Pancreas (tissue), 10 donors: ENCODE data around the gene DPH5. TPM values are rescaled to one million over a fixed set of nuclear protein-coding genes. Genes with fewer than 3 reads are reported as not detected.

Experiments
- ATAC-seq, 4 donors: fragments of 200-7000 bp; cut with Tn5 transposase; one replicate each; pipeline versions ENCODE4 v1.8.0 to v1.9.1; 2020; ENCODE audit warnings: mild to moderate bottlenecking in 4 of 4, moderate library complexity in 4 of 4
- DNase-seq, 6 donors: peaks; one replicate each; pipeline ENCODE4 v3.0.0-alpha.2; 2020
- FAIRE-seq: peaks from 2 replicates; lab custom pipeline; 2012; peaks lifted over from hg19 to GRCh38; lab: Jason Lieb, UNC
- H3K27ac ChIP-seq, 4 donors: fragments of 200-600 bp; sonication (generic); 1 replicate in 3 of 4; 2 replicates in 1 of 4; pipeline versions ENCODE4 v1.5.0 to v1.8.0; 2020
- H3K27me3 ChIP-seq, 4 donors: fragments of 200-600 bp; one replicate each; pipeline ENCODE4 v1.8.0; 2021
- H3K36me3 ChIP-seq, 3 donors: fragments of 200-600 bp; sonication (generic) in 1 of 3; one replicate each; pipeline versions ENCODE4 v1.5.0 to v1.8.0; 2020 to 2021
- H3K4me1 ChIP-seq, 3 donors: fragments of 200-600 bp; one replicate each; pipeline ENCODE4 v1.8.0; 2021
- H3K4me3 ChIP-seq, 4 donors: fragments of 200-600 bp; sonication (generic) in 2 of 4; one replicate each; pipeline versions ENCODE4 v1.5.0 to v1.8.0; 2020 to 2021
- H3K9me3 ChIP-seq, 4 donors: fragments of 200-600 bp; one replicate each; pipeline ENCODE4 v1.8.0; 2021
- CTCF ChIP-seq, 4 donors: fragments of 200-600 bp; sonication (generic) in 3 of 4; IDR thresholded peaks; one replicate each; pipeline versions ENCODE4 v1.5.0 to v1.8.0; 2021; ENCODE audit warnings: antibody characterized with exemption in 4 of 4
- WGBS, 2 donors: extraction: QIAGEN DNeasy Blood & Tissue Kit; methylation state at CpG; one replicate each; pipeline ENCODE4 v1.1.7; 2013; 5-methylcytosine and 5-hydroxymethylcytosine counted together
- intact Hi-C, 3 donors: fragments of 100-400 bp; cut with DNase I; formaldehyde crosslinking; loops; one replicate each; pipeline versions ENCODE4 v1.11.1 to v1.14.2; 2022
- polyA plus RNA-seq, 2 donors: library from polyadenylated mRNA; stranded (reverse); fragments of 200-250 nt; gene quantifications; one replicate each; pipeline ENCODE4 v1.2.3, GENCODE V29; 2013
- total RNA-seq, 6 donors: library from RNA; stranded (reverse); fragmentation: NEBNext Ultra II Directional in 4 of 6; extraction: Animal tissue kit (Norgen Biotek cat#: 25700) in 4 of 6; gene quantifications; one replicate each; pipeline versions ENCODE4 v1.2.1 to v1.2.4, GENCODE V29; 2021 to 2023
- donor health status: healthy with polysubstance abuse.
- donor health status: DM: no; HTN: no; CAD: no; lungs with moderate emphysema.
- donor health status: DM: no; HTN: no; CAD: no.
- donor health status: control.
- donor health status: control.
- donor health status: Bipolar disorder and iron deficiency.
- donor health status: DM: yes; HTN: yes; CAD: no.
- donor health status: DM: no; HTN: no; CAD: no.
- donor health status: DM: no; HTN: no; CAD: no.
- donor health status: DM: yes; HTN: yes; CAD: no.

Gene DPH5
- total and polyA plus RNA-seq, 8 donors = 17.5 to 29.5 (median 24.4) TPM

- no peak overlapping the region for H3K27ac ChIP-seq
- H3K27me3 ChIP-seq = no peaks in the 10 kb centered on the region
- no peaks in the 10 kb centered on the region for H3K9me3 ChIP-seq
- no peaks in the 10 kb centered on the region for H3K36me3 ChIP-seq
- FAIRE-seq (no peak), DNase-seq (no peak), ATAC-seq (no peak)
- H3K4me1 ChIP-seq = peaks cover 0 to 10% (median 0%) of the 10 kb centered on the region in 3 donors
- no peak for TF ChIP-seq CTCF (IDR thresholded peaks at IDR 0.05)
- no peak overlapping the region for H3K4me3 ChIP-seq
- intact Hi-C loops = no loop called here
- WGBS, 2 donors = 95 to 97% methylated on average over 3 of the region's 3 CpGs
These were observed 37.5 kb downstream of the DPH5 start for GRCh38 chr1:100988121-100988520.

- H3K9me3 ChIP-seq = no peaks in the 10 kb centered on the region
- no peak for TF ChIP-seq CTCF (IDR thresholded peaks at IDR 0.05)
- 95% methylated on average over 4 of the region's 4 CpGs for WGBS, 2 donors
- H3K27ac ChIP-seq = no peak overlapping the region
- DNase-seq = no peak
- intact Hi-C loops = no loop called here
- no peak for ATAC-seq
- no peaks in the 10 kb centered on the region for H3K4me1 ChIP-seq
- H3K4me3 ChIP-seq = no peak overlapping the region
- no peaks in the 10 kb centered on the region for H3K36me3 ChIP-seq
- no peaks in the 10 kb centered on the region for H3K27me3 ChIP-seq
- no peak for FAIRE-seq
These were observed 42.8 kb downstream of the DPH5 start for GRCh38 chr1:100982793-100983192.

GRCh38 chr1:100979631-100980030, 46.0 kb downstream of the DPH5 start:
- intact Hi-C loops = no loop called here
- FAIRE-seq (no peak), DNase-seq (no peak), ATAC-seq (no peak)
- Histone ChIP-seq H3K27me3 (no peaks in the 10 kb centered on the region), H3K4me1 (no peaks in the 10 kb centered on the region), H3K36me3 (peaks cover 0 to 5% (median 0%) of the 10 kb centered on the region in 3 donors), H3K9me3 (no peaks in the 10 kb centered on the region), H3K4me3 (no peak overlapping the region), H3K27ac (no peak overlapping the region)
- WGBS, 2 donors = 97 to 98% methylated on average over 2 of the region's 2 CpGs
- no peak for TF ChIP-seq CTCF (IDR thresholded peaks at IDR 0.05)

GRCh38 chr1:100976936-100977335, 48.6 kb downstream of the DPH5 start:
- Histone ChIP-seq H3K27me3 (no peaks in the 10 kb centered on the region), H3K4me3 (no peak overlapping the region), H3K4me1 (no peaks in the 10 kb centered on the region), H3K36me3 (peaks cover 0 to 5% (median 0%) of the 10 kb centered on the region in 3 donors), H3K9me3 (no peaks in the 10 kb centered on the region), H3K27ac (no peak overlapping the region)
- no peak for ATAC-seq
- 42 to 45% methylated on average over 1 of the region's 1 CpG for WGBS, 2 donors
- no peak for TF ChIP-seq CTCF (IDR thresholded peaks at IDR 0.05)
- intact Hi-C loops = no loop called here
- no peak for FAIRE-seq
- DNase-seq = no peak

GRCh38 chr1:100972185-100972584, 53.4 kb downstream of the DPH5 start:
- no peak for DNase-seq
- peaks cover 0 to 5% (median 0%) of the 10 kb centered on the region in 3 donors for H3K36me3 ChIP-seq
- no peak overlapping the region for H3K4me3 ChIP-seq
- ATAC-seq = no peak
- H3K27ac ChIP-seq = no peak overlapping the region
- TF ChIP-seq CTCF (IDR thresholded peaks at IDR 0.05) = no peak
- intact Hi-C loops = no loop called here
- no peak for FAIRE-seq
- no peaks in the 10 kb centered on the region for H3K4me1 ChIP-seq
- WGBS, 2 donors = 77 to 84% methylated on average over 1 of the region's 1 CpG
- no peaks in the 10 kb centered on the region for H3K9me3 ChIP-seq
- H3K27me3 ChIP-seq = no peaks in the 10 kb centered on the region
